ENCODE measurements around the gene TMEM184A. TPM values are rescaled to one million over a fixed set of nuclear protein-coding genes. Genes with fewer than 3 reads are reported as not detected.

Gene TMEM184A
- total RNA-seq, 3 donors from 2014 or later: 6.6 to 8.2 TPM; not detected in 1

- Histone ChIP-seq H3K4me3 (peak overlapping the region in 2 of 3 donors; percentile 13 to 51), H3K9me3 (no peaks in the 10 kb centered on the region), H3K27me3 (no peaks in the 10 kb centered on the region), H3K27ac (peak overlapping the region; percentile 92 to 95), H3K4me1 (peaks cover 16 to 27% of the 10 kb centered on the region in 2 donors), H3K36me3 (no peaks in the 10 kb centered on the region)
- no peak for DNase-seq (ENCODE audit: low spot score in 2 of 2)
- TF ChIP-seq CTCF (IDR thresholded peaks at IDR 0.05) (no peak), POLR2AphosphoS5 (IDR thresholded peaks at IDR 0.05) (no peak), POLR2A (IDR thresholded peaks at IDR 0.05) (no peak)
- intact Hi-C loops (cut with DNase I; ENCODE audit: low total_unique reads): loop anchor here (5.0 kb wide), 1 partner anchor 1107 kb away; no protein-coding TSS in a partner anchor
Observed at GRCh38 chr7:1554333-1555045, 1.5 kb downstream of the TMEM184A start.

GRCh38 chr7:1553512-1554210 lies 2.3 kb downstream of the TMEM184A start:
- TF ChIP-seq POLR2A (IDR thresholded peaks at IDR 0.05) (no peak), POLR2AphosphoS5 (IDR thresholded peaks at IDR 0.05) (no peak), CTCF (IDR thresholded peaks at IDR 0.05) (no peak)
- H3K27me3 ChIP-seq: no peaks in the 10 kb centered on the region
- no peaks in the 10 kb centered on the region for H3K9me3 ChIP-seq
- H3K27ac ChIP-seq: no peak overlapping the region
- H3K36me3 ChIP-seq: no peaks in the 10 kb centered on the region
- intact Hi-C loops (cut with DNase I; ENCODE audit: low total_unique reads): no loop called here
- H3K4me3 ChIP-seq: no peak overlapping the region
- DNase-seq (ENCODE audit: low spot score in 2 of 2): no peak
- H3K4me1 ChIP-seq: peaks cover 10 to 22% of the 10 kb centered on the region in 2 donors

GRCh38 chr7:1552200-1552599 lies 3.8 kb downstream of the TMEM184A start:
- TF ChIP-seq CTCF (IDR thresholded peaks at IDR 0.05): no peak
- TF ChIP-seq POLR2AphosphoS5 (IDR thresholded peaks at IDR 0.05): no peak
- no peak for TF ChIP-seq POLR2A (IDR thresholded peaks at IDR 0.05)
- Histone ChIP-seq H3K4me3 (no peak overlapping the region), H3K9me3 (no peaks in the 10 kb centered on the region), H3K27me3 (no peaks in the 10 kb centered on the region), H3K36me3 (no peaks in the 10 kb centered on the region), H3K27ac (no peak overlapping the region), H3K4me1 (peaks cover 7 to 13% of the 10 kb centered on the region in 2 donors)
- DNase-seq (ENCODE audit: low spot score in 2 of 2): no peak
- intact Hi-C loops (cut with DNase I; ENCODE audit: low total_unique reads): no loop called here

GRCh38 chr7:1550846-1551155 lies 5.2 kb downstream of the TMEM184A start:
- DNase-seq (ENCODE audit: low spot score in 2 of 2): no peak
- Histone ChIP-seq H3K36me3 (no peaks in the 10 kb centered on the region), H3K27ac (no peak overlapping the region), H3K9me3 (no peaks in the 10 kb centered on the region), H3K4me3 (no peak overlapping the region), H3K4me1 (peaks cover 3 to 13% of the 10 kb centered on the region in 2 donors), H3K27me3 (no peaks in the 10 kb centered on the region)
- intact Hi-C loops (cut with DNase I; ENCODE audit: low total_unique reads): no loop called here
- TF ChIP-seq POLR2AphosphoS5 (IDR thresholded peaks at IDR 0.05) (no peak), POLR2A (IDR thresholded peaks at IDR 0.05) (no peak), CTCF (IDR thresholded peaks at IDR 0.05) (no peak)

All from breast epithelium (tissue), 4 donors.